Activated T-helper 1 cell treated with anti-CD3 and anti-CD28 coated beads, Interleukin-12 subunit alpha, Interleukin-12 subunit beta, Interleukin-2, Interleukin-4 antibody, amounts not matched to agents 30 ng/mL and 10 ng/mL and 1 ng/mL, durations not matched to agents 14 hours and 24 hours and 36 hours (primary cell): Measurements from ENCODE around the gene RBKS. TPM values are rescaled to one million over a fixed set of nuclear protein-coding genes. Genes with fewer than 3 reads are reported as not detected.
A peak's percentile ranks its signal among the peaks of the same experiment; 100 is the strongest.

Experiments used
- DNase-seq: peaks from one replicate; pipeline ENCODE4 v3.0.0; 2021; ENCODE audit warnings: low spot score
- H3K27ac Mint-ChIP-seq: one replicate; pipeline ENCODE4 v1.8.0; 2021; ENCODE audit warnings: mild to moderate bottlenecking, mixed read lengths
- H3K27me3 Mint-ChIP-seq: one replicate; pipeline ENCODE4 v1.8.0; 2022; ENCODE audit warnings: mild to moderate bottlenecking, moderate library complexity, mixed read lengths; ENCODE audit not compliant: insufficient read depth
- H3K36me3 Mint-ChIP-seq: one replicate; pipeline ENCODE4 v1.8.0; 2021; ENCODE audit warnings: low read depth, mixed read lengths
- H3K4me1 Mint-ChIP-seq: one replicate; pipeline ENCODE4 v1.8.0; 2021; ENCODE audit warnings: low read depth, mixed read lengths
- H3K4me3 Mint-ChIP-seq: one replicate; pipeline ENCODE4 v1.8.0; 2021; ENCODE audit warnings: mild to moderate bottlenecking, moderate library complexity, mixed read lengths
- H3K9me3 Mint-ChIP-seq: one replicate; pipeline ENCODE4 v1.8.0; 2021; ENCODE audit warnings: mixed read lengths
- intact Hi-C: fragments of 100-400 bp; cut with micrococcal nuclease; formaldehyde crosslinking; loops from one replicate; pipeline ENCODE4 v1.15.1; 2024
- total RNA-seq: library from RNA; stranded (reverse); gene quantifications from 2 replicates; pipeline ENCODE4 v1.2.3, GENCODE V29; 2022

RBKS gene
- total RNA-seq, 1 donor from 2014 or later = 0.83 TPM

- peak overlapping the region; percentile 26 for H3K4me3 Mint-ChIP-seq
- peak overlapping the region; percentile 44 for H3K27ac Mint-ChIP-seq
- H3K4me1 Mint-ChIP-seq = peaks cover 19% of the 10 kb centered on the region
- DNase-seq = no peak
- intact Hi-C loops = no loop called here
- no peaks in the 10 kb centered on the region for H3K36me3 Mint-ChIP-seq
- no peaks in the 10 kb centered on the region for H3K27me3 Mint-ChIP-seq
- H3K9me3 Mint-ChIP-seq = no peaks in the 10 kb centered on the region
Measured at GRCh38 chr2:27736031-27736889, 153.9 kb downstream of the RBKS start.

- H3K27ac Mint-ChIP-seq = peak overlapping the region; percentile 48
- DNase-seq = peak; percentile 33
- intact Hi-C loops = no loop called here
- H3K27me3 Mint-ChIP-seq = no peaks in the 10 kb centered on the region
- H3K36me3 Mint-ChIP-seq = no peaks in the 10 kb centered on the region
- peak overlapping the region; percentile 63 for H3K4me3 Mint-ChIP-seq
- peaks cover 26% of the 10 kb centered on the region for H3K4me1 Mint-ChIP-seq
- no peaks in the 10 kb centered on the region for H3K9me3 Mint-ChIP-seq
Measured at GRCh38 chr2:27735263-27735904, 154.8 kb downstream of the RBKS start.

- no peak for DNase-seq
- no peaks in the 10 kb centered on the region for H3K9me3 Mint-ChIP-seq
- intact Hi-C loops = no loop called here
- no peaks in the 10 kb centered on the region for H3K36me3 Mint-ChIP-seq
- peaks cover 32% of the 10 kb centered on the region for H3K4me1 Mint-ChIP-seq
- H3K27me3 Mint-ChIP-seq = no peaks in the 10 kb centered on the region
- no peak overlapping the region for H3K4me3 Mint-ChIP-seq
- H3K27ac Mint-ChIP-seq = no peak overlapping the region
Measured at GRCh38 chr2:27734305-27734704, 155.9 kb downstream of the RBKS start.

Other genes with a start within 250 kb of the RBKS start
- gene SUPT7L, start 226.8 kb downstream of the RBKS start, total RNA-seq = 32.5 and 35.2 TPM in 2 replicates
- gene SLC4A1AP, start 226.5 kb downstream of the RBKS start, total RNA-seq = 29.7 and 29.8 TPM in 2 replicates
- gene MRPL33, start 118.7 kb downstream of the RBKS start, total RNA-seq = 55.4 and 55.9 TPM in 2 replicates
- gene BABAM2, start 342 bp upstream of the RBKS start, total RNA-seq = 46.3 and 46.6 TPM in 2 replicates